Skeletal muscle tissue (tissue), 4 donors: Measurements from ENCODE around the gene SLC9A5. TPM values are rescaled to one million over a fixed set of nuclear protein-coding genes. Genes with fewer than 3 reads are reported as not detected.

Experiments used
- H3K27ac ChIP-seq: one replicate; pipeline ENCODE4 v1.7.0; 2013; ENCODE audit warnings: mild to moderate bottlenecking, low read depth, low read length, inconsistent platforms
- H3K27me3 ChIP-seq, 3 donors: one replicate each; pipeline ENCODE4 v1.7.0; 2013; ENCODE audit warnings: low read length in 3 of 3; ENCODE audit not compliant: control insufficient read depth in 3 of 3, insufficient read depth in 3 of 3
- H3K36me3 ChIP-seq, 3 donors: one replicate each; pipeline ENCODE4 v1.7.0; 2013; ENCODE audit warnings: low read length in 3 of 3; ENCODE audit not compliant: control insufficient read depth in 3 of 3, insufficient read depth in 3 of 3
- H3K4me1 ChIP-seq, 3 donors: one replicate each; pipeline ENCODE4 v1.7.0; 2013; ENCODE audit warnings: low read length in 3 of 3, mild to moderate bottlenecking in 3 of 3; ENCODE audit not compliant: control insufficient read depth in 3 of 3, insufficient read depth in 3 of 3
- H3K4me3 ChIP-seq, 3 donors: one replicate each; pipeline ENCODE4 v1.7.0; 2013; ENCODE audit warnings: low read length in 3 of 3
- H3K9ac ChIP-seq, 3 donors: one replicate each; pipeline ENCODE4 v1.7.0; 2013; ENCODE audit warnings: low read length in 3 of 3, mild to moderate bottlenecking in 3 of 3, moderate library complexity in 2 of 3, low read depth in 1 of 3
- H3K9me3 ChIP-seq, 3 donors: one replicate each; pipeline ENCODE4 v1.7.0; 2013; ENCODE audit warnings: low read length in 3 of 3; ENCODE audit not compliant: control insufficient read depth in 3 of 3
- total RNA-seq: library from RNA; depleted of rRNA; stranded (reverse); fragments of >200 nt; gene quantifications from one replicate; pipeline ENCODE4 v1.2.3, GENCODE V29; 2014
- donor health status: Osteomylitis.

Gene SLC9A5
- total RNA-seq, 1 donor from 2014 or later: not detected

DNA sequence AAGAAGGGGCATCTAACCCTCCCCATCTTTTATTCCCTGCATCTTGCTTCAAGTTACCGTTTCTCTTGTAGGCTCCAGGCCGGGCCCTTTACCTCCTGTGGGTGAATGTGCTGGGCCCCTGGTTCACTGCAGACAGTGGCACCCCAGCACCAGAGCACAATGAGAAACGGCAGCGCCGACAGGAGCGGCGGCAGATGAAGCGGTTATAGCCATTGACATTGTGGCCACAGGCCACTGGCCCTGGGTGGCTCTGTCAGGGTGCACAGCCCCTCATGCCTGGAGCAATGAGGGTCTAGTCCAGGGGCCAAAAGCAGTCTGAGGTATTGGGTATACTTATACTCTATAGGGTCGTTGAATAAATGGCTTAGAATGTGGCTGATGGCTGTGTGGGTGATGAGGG, 19.9 kb upstream of the SLC9A5 start:
- H3K27ac ChIP-seq: no peak overlapping the region
- no peak overlapping the region for H3K4me3 ChIP-seq
- H3K9ac ChIP-seq: no peak overlapping the region
- peaks cover 48 to 51% (median 50%) of the 10 kb centered on the region in 3 donors for H3K36me3 ChIP-seq
- no peaks in the 10 kb centered on the region for H3K9me3 ChIP-seq
- H3K4me1 ChIP-seq: peaks cover 25 to 48% (median 41%) of the 10 kb centered on the region in 3 donors
- no peaks in the 10 kb centered on the region for H3K27me3 ChIP-seq

- Histone ChIP-seq H3K9me3 (no peaks in the 10 kb centered on the region), H3K36me3 (peaks cover 60 to 64% (median 60%) of the 10 kb centered on the region in 3 donors)
These were observed 18.6 kb upstream of the SLC9A5 start for GRCh38 chr16:67229906-67230808.

DNA sequence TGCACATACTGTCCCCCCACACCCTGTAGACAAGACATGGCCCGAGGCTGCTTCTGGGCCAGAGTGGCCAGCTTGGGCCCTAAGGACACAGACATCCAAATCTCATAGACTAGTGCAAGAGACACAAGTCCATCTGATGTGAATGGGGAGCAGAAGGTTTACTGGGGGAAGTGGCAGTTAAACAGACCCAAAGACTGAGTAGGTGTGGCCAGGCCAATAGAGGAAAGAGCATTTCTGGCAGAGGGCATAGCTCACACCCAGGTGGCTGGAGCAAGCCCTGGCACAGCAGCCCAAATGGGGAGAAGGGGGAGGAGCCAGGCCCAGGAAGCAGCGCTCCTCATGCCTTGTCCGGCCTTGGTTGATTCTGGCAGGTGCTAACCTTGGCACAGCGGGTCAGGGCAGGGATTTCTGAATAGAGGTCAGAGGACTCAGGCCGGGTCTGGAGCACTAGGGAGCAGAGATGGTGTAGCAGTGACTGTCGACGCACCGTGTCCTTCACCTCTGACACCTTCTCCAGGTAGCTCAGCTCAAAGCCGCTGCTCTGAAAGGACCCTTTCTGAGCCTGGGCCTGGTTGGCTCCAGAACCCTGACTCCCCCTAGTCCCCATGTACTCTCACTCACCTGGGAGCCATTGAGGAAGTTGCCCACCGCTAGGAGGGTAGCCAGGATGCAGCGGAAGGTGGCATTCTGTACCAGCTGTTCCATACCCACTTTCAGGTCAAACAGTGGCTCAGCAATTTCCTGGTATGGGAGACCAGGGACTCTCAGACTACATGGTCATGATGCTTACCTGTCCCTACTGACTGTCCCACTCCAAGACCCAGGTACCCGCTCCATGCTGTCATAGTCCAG, 17.7 kb upstream of the SLC9A5 start:
- H3K27me3 ChIP-seq: no peaks in the 10 kb centered on the region
- H3K4me1 ChIP-seq: peaks cover 20 to 38% (median 32%) of the 10 kb centered on the region in 3 donors
- peaks cover 67 to 72% (median 67%) of the 10 kb centered on the region in 3 donors for H3K36me3 ChIP-seq
- peak overlapping the region in 1 of 3 donors; percentile 25 for H3K9ac ChIP-seq
- H3K9me3 ChIP-seq: no peaks in the 10 kb centered on the region
- no peak overlapping the region for H3K27ac ChIP-seq
- no peak overlapping the region for H3K4me3 ChIP-seq

More at GRCh38 chr16:67229906-67230808, 18.6 kb upstream of the SLC9A5 start:
- Histone ChIP-seq H3K4me1 (peaks cover 24 to 46% (median 41%) of the 10 kb centered on the region in 3 donors), H3K4me3 (no peak overlapping the region), H3K27ac (no peak overlapping the region), H3K27me3 (no peaks in the 10 kb centered on the region), H3K9ac (no peak overlapping the region)

GRCh38 chr16:67233596-67233995, 15.2 kb upstream of the SLC9A5 start:
- Histone ChIP-seq H3K27ac (no peak overlapping the region), H3K4me1 (peaks cover 10 to 31% (median 22%) of the 10 kb centered on the region in 3 donors), H3K36me3 (peaks cover 81 to 89% (median 85%) of the 10 kb centered on the region in 3 donors), H3K27me3 (no peaks in the 10 kb centered on the region), H3K4me3 (no peak overlapping the region), H3K9ac (no peak overlapping the region), H3K9me3 (no peaks in the 10 kb centered on the region)

DNA sequence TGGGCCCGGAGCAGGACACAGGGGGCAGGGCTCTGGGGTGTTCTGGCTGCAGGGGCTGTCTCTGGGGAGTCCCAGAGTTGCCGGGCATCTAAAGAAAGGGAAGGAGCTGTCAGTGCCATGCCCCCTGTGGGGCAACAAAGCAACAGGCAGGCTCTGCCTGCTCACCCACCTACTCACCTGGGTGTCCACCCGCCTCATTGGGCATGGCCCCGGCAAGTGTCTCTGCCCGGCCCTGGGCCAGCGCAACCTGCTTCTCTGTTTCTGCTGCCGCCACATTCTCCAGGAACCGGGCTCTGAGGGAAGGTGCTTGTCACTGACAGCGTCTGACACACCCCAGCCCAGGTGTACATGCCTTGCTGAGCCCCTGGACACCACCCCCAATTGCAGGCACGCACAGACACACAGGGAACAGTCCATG, 14.6 kb upstream of the SLC9A5 start:
- Histone ChIP-seq H3K9me3 (no peaks in the 10 kb centered on the region), H3K27ac (no peak overlapping the region), H3K27me3 (no peaks in the 10 kb centered on the region), H3K36me3 (peaks cover 81 to 89% (median 85%) of the 10 kb centered on the region in 3 donors), H3K9ac (no peak overlapping the region), H3K4me3 (no peak overlapping the region), H3K4me1 (peaks cover 16 to 36% (median 28%) of the 10 kb centered on the region in 3 donors)

GRCh38 chr16:67235816-67236562, 12.8 kb upstream of the SLC9A5 start:
- H3K9me3 ChIP-seq: no peaks in the 10 kb centered on the region
- peak overlapping the region; percentile 15 for H3K27ac ChIP-seq
- peak overlapping the region in 1 of 3 donors; percentile 33 for H3K9ac ChIP-seq
- H3K27me3 ChIP-seq: no peaks in the 10 kb centered on the region
- H3K4me1 ChIP-seq: peaks cover 33 to 45% (median 42%) of the 10 kb centered on the region in 3 donors
- peaks cover 68 to 76% (median 69%) of the 10 kb centered on the region in 3 donors for H3K36me3 ChIP-seq
- no peak overlapping the region for H3K4me3 ChIP-seq

GRCh38 chr16:67236563-67237395, 12.0 kb upstream of the SLC9A5 start:
- Histone ChIP-seq H3K4me3 (no peak overlapping the region), H3K9me3 (no peaks in the 10 kb centered on the region), H3K9ac (peak overlapping the region in 1 of 3 donors; percentile 33), H3K36me3 (peaks cover 60 to 69% (median 62%) of the 10 kb centered on the region in 3 donors), H3K27ac (peak overlapping the region; percentile 15), H3K27me3 (no peaks in the 10 kb centered on the region), H3K4me1 (peaks cover 39 to 47% (median 42%) of the 10 kb centered on the region in 3 donors)

DNA sequence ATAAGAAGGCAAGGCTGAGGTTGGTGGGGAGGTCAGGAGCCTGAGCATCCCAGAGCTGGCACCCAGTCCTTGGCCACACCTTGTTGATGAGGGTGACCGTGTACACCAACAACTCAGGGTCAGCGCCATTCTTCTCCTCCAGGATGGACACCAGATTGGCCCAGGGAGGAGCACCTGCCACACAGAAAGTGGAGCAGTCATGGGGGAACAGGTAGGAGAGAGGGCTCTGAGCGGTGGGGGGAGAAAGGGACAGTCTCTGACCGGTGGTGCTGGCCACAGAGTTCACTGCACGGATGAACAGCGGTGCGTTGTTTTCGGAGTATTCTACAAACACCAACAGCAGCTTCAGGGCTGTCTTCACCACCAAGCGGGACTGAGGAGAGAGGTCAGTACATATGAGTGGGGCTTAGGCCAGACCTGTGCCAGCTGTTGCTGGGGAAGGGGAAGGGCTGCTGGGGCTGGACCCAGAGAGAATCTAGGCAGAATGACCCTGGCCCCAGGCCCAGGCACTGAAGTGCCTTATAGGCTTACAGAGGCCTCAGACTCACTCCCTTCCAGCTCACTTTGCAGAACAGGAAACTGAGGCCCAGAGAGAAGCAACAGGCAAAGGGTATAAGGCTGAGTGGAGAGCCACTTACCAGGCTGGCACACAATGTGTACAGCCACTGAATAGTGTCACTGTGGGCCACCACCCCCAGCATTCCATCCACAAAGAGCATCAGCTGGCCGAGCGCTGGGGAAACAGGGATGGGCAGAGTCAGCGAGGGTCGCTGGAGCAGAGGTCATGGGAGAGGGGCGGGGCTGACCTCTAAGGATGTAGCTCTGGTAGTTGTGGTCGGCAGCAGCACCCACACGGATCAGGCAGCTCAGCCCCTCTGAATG, 11.1 kb upstream of the SLC9A5 start:
- Histone ChIP-seq H3K36me3 (peaks cover 56 to 62% (median 57%) of the 10 kb centered on the region in 3 donors), H3K9ac (peak overlapping the region in 1 of 3 donors; percentile 79), H3K9me3 (no peaks in the 10 kb centered on the region), H3K27me3 (no peaks in the 10 kb centered on the region), H3K27ac (peak overlapping the region; percentile 3), H3K4me1 (peaks cover 47 to 55% (median 49%) of the 10 kb centered on the region in 3 donors), H3K4me3 (no peak overlapping the region)
